ENCODE measurements around the gene RESF1.
"Not testable (repeated sequence)": the region's sequence is repeated elsewhere in the genome, so short reads cannot be mapped to it uniquely, and the experiment has no call there.

Gene RESF1

GRCh38 chr12:31947971-31948370 is 11.2 kb upstream of the RESF1 start:
- Histone ChIP-seq H3K9ac (ENCODE audit: low read length) (no peak overlapping the region), H3K36me3 (ENCODE audit: control insufficient read depth, insufficient read depth, low read length, severe bottlenecking) (no peaks in the 10 kb centered on the region), H3K4me3 (ENCODE audit: low read length) (no peak overlapping the region), H3K4me1 (ENCODE audit: control insufficient read depth, insufficient read depth, low read length) (no peaks in the 10 kb centered on the region), H3K27me3 (replicated peaks; ENCODE audit: control insufficient read depth, insufficient read depth, low read length) (no peaks in the 10 kb centered on the region), H3K9me3 (ENCODE audit: control insufficient read depth, low read length) (no peaks in the 10 kb centered on the region)
- no peak for DNase-seq (ENCODE audit: low read depth)

- H3K9me3 ChIP-seq (ENCODE audit: control insufficient read depth, low read length); H3K4me1 ChIP-seq (ENCODE audit: control insufficient read depth, insufficient read depth, low read length); H3K36me3 ChIP-seq (ENCODE audit: control insufficient read depth, insufficient read depth, low read length, severe bottlenecking); DNase-seq (ENCODE audit: low read depth); H3K9ac ChIP-seq (ENCODE audit: low read length); H3K4me3 ChIP-seq (ENCODE audit: low read length); H3K27me3 ChIP-seq (replicated peaks; ENCODE audit: control insufficient read depth, insufficient read depth, low read length): not testable (repeated sequence)
These were observed 10.4 kb upstream of the RESF1 start for GRCh38 chr12:31948697-31949359.

- no peak overlapping the region for H3K4me3 ChIP-seq (ENCODE audit: low read length)
- no peak for DNase-seq (ENCODE audit: low read depth)
- no peaks in the 10 kb centered on the region for H3K9me3 ChIP-seq (ENCODE audit: control insufficient read depth, low read length)
These were observed 9.1 kb upstream of the RESF1 start for GRCh38 chr12:31950088-31950487.

GRCh38 chr12:31950492-31950891 is 8.7 kb upstream of the RESF1 start:
- H3K9ac ChIP-seq (ENCODE audit: low read length): no peak overlapping the region
- H3K36me3 ChIP-seq (ENCODE audit: control insufficient read depth, insufficient read depth, low read length, severe bottlenecking): no peaks in the 10 kb centered on the region
- H3K4me1 ChIP-seq (ENCODE audit: control insufficient read depth, insufficient read depth, low read length): no peaks in the 10 kb centered on the region
- no peaks in the 10 kb centered on the region for H3K9me3 ChIP-seq (ENCODE audit: control insufficient read depth, low read length)
- H3K4me3 ChIP-seq (ENCODE audit: low read length): no peak overlapping the region
- DNase-seq (ENCODE audit: low read depth): no peak
- no peaks in the 10 kb centered on the region for H3K27me3 ChIP-seq (replicated peaks; ENCODE audit: control insufficient read depth, insufficient read depth, low read length)

More at GRCh38 chr12:31950088-31950487, 9.1 kb upstream of the RESF1 start:
- Histone ChIP-seq H3K36me3 (ENCODE audit: control insufficient read depth, insufficient read depth, low read length, severe bottlenecking) (no peaks in the 10 kb centered on the region), H3K9ac (ENCODE audit: low read length) (no peak overlapping the region), H3K4me1 (ENCODE audit: control insufficient read depth, insufficient read depth, low read length) (no peaks in the 10 kb centered on the region), H3K27me3 (replicated peaks; ENCODE audit: control insufficient read depth, insufficient read depth, low read length) (no peaks in the 10 kb centered on the region)

DNA sequence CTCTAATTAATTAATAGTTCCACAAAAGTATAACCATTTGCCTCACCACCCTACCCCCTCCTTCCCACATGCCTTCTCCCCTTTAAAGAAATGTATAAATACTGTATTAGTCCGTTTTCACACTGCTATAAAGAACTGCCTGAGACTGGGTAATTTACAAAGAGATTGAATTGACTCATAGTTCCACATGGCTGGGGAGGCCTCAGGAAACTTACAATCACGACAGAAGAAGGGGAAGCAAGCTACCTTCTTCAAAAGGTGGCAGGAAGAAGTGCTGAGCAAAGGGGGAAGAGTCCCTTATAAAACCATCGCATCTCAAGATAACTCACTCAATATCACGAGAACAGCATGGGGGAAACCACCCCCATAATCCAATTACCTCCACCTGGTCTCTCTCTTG is 8.2 kb upstream of the RESF1 start:
- Histone ChIP-seq H3K9ac (ENCODE audit: low read length) (no peak overlapping the region), H3K27me3 (replicated peaks; ENCODE audit: control insufficient read depth, insufficient read depth, low read length) (no peaks in the 10 kb centered on the region), H3K4me3 (ENCODE audit: low read length) (no peak overlapping the region), H3K9me3 (ENCODE audit: control insufficient read depth, low read length) (no peaks in the 10 kb centered on the region), H3K4me1 (ENCODE audit: control insufficient read depth, insufficient read depth, low read length) (no peaks in the 10 kb centered on the region), H3K36me3 (ENCODE audit: control insufficient read depth, insufficient read depth, low read length, severe bottlenecking) (no peaks in the 10 kb centered on the region)
- no peak for DNase-seq (ENCODE audit: low read depth)

- no peak for DNase-seq (ENCODE audit: low read depth)
- H3K4me3 ChIP-seq (ENCODE audit: low read length): no peak overlapping the region
- H3K27me3 ChIP-seq (replicated peaks; ENCODE audit: control insufficient read depth, insufficient read depth, low read length): no peaks in the 10 kb centered on the region
- H3K36me3 ChIP-seq (ENCODE audit: control insufficient read depth, insufficient read depth, low read length, severe bottlenecking): no peaks in the 10 kb centered on the region
- no peak overlapping the region for H3K9ac ChIP-seq (ENCODE audit: low read length)
- H3K4me1 ChIP-seq (ENCODE audit: control insufficient read depth, insufficient read depth, low read length): no peaks in the 10 kb centered on the region
- no peaks in the 10 kb centered on the region for H3K9me3 ChIP-seq (ENCODE audit: control insufficient read depth, low read length)
These were observed 7.3 kb upstream of the RESF1 start for GRCh38 chr12:31951939-31952338.

DNA sequence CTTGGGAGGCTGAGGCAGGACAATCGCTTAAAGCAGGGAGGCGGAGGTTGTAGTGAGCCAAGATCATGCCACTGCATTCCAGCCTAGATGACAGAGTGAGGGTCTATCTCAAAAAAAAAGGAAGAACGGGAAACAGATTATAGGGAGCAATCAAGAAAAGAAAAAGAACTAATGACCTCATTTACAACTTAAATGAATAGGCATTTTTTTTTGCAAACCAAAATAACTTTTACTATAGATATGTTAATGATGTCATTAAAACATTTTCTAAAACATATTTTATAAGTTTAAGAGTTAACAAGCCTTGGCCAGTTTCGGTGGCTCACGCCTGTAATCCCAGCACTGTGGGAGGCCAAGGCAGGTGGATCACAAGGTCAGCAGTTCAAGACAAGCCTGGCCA is 6.8 kb upstream of the RESF1 start:
- DNase-seq (ENCODE audit: low read depth): no peak
- Histone ChIP-seq H3K36me3 (ENCODE audit: control insufficient read depth, insufficient read depth, low read length, severe bottlenecking) (no peaks in the 10 kb centered on the region), H3K4me3 (ENCODE audit: low read length) (no peak overlapping the region), H3K9ac (ENCODE audit: low read length) (no peak overlapping the region), H3K27me3 (replicated peaks; ENCODE audit: control insufficient read depth, insufficient read depth, low read length) (no peaks in the 10 kb centered on the region), H3K9me3 (ENCODE audit: control insufficient read depth, low read length) (no peaks in the 10 kb centered on the region), H3K4me1 (ENCODE audit: control insufficient read depth, insufficient read depth, low read length) (no peaks in the 10 kb centered on the region)

- H3K9me3 ChIP-seq (ENCODE audit: control insufficient read depth, low read length): no peaks in the 10 kb centered on the region
- no peaks in the 10 kb centered on the region for H3K27me3 ChIP-seq (replicated peaks; ENCODE audit: control insufficient read depth, insufficient read depth, low read length)
- H3K4me1 ChIP-seq (ENCODE audit: control insufficient read depth, insufficient read depth, low read length): peaks cover 7% of the 10 kb centered on the region
- no peaks in the 10 kb centered on the region for H3K36me3 ChIP-seq (ENCODE audit: control insufficient read depth, insufficient read depth, low read length, severe bottlenecking)
- DNase-seq (ENCODE audit: low read depth): no peak
- no peak overlapping the region for H3K4me3 ChIP-seq (ENCODE audit: low read length)
- H3K9ac ChIP-seq (ENCODE audit: low read length): no peak overlapping the region
These were observed 4.0 kb upstream of the RESF1 start for GRCh38 chr12:31954925-31955858.

GRCh38 chr12:31958569-31959160 is 550 bp upstream of the RESF1 start:
- H3K4me1 ChIP-seq (ENCODE audit: control insufficient read depth, insufficient read depth, low read length): peaks cover 17% of the 10 kb centered on the region
- no peak for DNase-seq (ENCODE audit: low read depth)
- peak overlapping the region; percentile 88 for H3K9ac ChIP-seq (ENCODE audit: low read length)
- H3K27me3 ChIP-seq (replicated peaks; ENCODE audit: control insufficient read depth, insufficient read depth, low read length): no peaks in the 10 kb centered on the region
- peak overlapping the region; percentile 85 for H3K4me3 ChIP-seq (ENCODE audit: low read length)
- H3K36me3 ChIP-seq (ENCODE audit: control insufficient read depth, insufficient read depth, low read length, severe bottlenecking): peaks cover 13% of the 10 kb centered on the region
- no peaks in the 10 kb centered on the region for H3K9me3 ChIP-seq (ENCODE audit: control insufficient read depth, low read length)

DNA sequence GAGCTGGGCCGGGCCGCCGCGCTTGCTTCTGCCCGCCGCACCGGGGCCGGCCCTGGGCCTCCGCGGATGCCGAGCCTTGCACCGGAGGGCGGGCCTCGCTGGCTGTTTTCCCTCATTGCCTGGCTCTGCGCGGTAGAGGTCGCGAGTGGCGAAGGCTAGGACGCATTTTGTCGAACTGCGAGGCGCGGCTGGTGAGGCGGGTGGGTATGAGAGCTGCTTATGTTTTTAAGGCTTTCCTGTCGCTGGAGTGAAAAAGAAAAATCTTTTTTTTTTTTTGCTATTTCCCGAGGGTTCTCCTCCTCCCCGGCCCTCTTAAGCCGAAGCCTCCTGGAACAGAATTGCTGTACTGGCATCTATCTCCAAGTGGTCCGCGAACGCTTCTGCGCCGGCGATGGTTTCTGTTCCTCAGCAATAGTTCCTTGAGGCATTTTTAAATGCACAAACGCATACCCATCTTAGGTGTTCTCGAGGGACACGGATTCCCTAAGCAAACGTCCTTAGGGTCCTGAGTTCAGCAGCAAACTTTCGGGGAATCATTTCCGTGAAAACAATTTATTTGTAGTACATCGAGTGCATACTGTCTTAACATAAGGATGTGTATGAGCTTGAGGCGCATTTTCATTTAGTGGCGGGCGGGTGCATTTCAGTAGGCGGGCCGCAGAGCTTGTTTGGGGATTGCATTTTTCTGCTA is 631 bp downstream of the RESF1 start:
- H3K9ac ChIP-seq (ENCODE audit: low read length): peak overlapping the region; percentile 88
- H3K27me3 ChIP-seq (replicated peaks; ENCODE audit: control insufficient read depth, insufficient read depth, low read length): no peaks in the 10 kb centered on the region
- H3K4me3 ChIP-seq (ENCODE audit: low read length): peak overlapping the region; percentile 85
- no peaks in the 10 kb centered on the region for H3K9me3 ChIP-seq (ENCODE audit: control insufficient read depth, low read length)
- peaks cover 22% of the 10 kb centered on the region for H3K36me3 ChIP-seq (ENCODE audit: control insufficient read depth, insufficient read depth, low read length, severe bottlenecking)
- peak; percentile 83 for DNase-seq (ENCODE audit: low read depth)
- H3K4me1 ChIP-seq (ENCODE audit: control insufficient read depth, insufficient read depth, low read length): peaks cover 17% of the 10 kb centered on the region

DNA sequence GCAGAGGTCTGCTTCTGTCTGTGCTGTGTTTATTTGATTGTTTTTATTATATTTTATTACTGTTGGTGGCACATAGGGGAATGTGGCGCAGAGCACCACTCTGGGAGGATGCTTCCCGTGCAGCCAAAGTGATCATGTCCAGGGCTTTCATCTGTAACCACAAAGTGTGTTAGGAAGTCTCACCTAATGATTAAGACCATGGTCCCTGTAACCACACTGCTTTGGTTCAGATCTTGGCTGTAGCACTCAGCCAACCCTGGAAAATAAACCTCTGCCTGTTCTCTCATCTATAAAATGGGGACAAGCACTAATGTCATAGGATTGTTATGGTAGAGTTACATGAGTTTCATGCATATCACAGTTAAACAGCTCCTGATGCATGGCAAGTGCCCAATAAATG is 1.9 kb downstream of the RESF1 start:
- Histone ChIP-seq H3K36me3 (ENCODE audit: control insufficient read depth, insufficient read depth, low read length, severe bottlenecking) (peaks cover 22% of the 10 kb centered on the region), H3K9ac (ENCODE audit: low read length) (peak overlapping the region; percentile 88), H3K4me3 (ENCODE audit: low read length) (peak overlapping the region; percentile 85), H3K9me3 (ENCODE audit: control insufficient read depth, low read length) (no peaks in the 10 kb centered on the region), H3K27me3 (replicated peaks; ENCODE audit: control insufficient read depth, insufficient read depth, low read length) (no peaks in the 10 kb centered on the region), H3K4me1 (ENCODE audit: control insufficient read depth, insufficient read depth, low read length) (peaks cover 17% of the 10 kb centered on the region)
- DNase-seq (ENCODE audit: low read depth): no peak
